H1 (cell line): ENCODE data around the gene INF2. TPM values are rescaled to one million over a fixed set of nuclear protein-coding genes. Genes with fewer than 3 reads are reported as not detected.

Source experiments
- CTCF ChIA-PET: fragments of 300-600 bp; sonication (Branson Sonifier 250); formaldehyde crosslinking; loops from one replicate; lab custom pipeline; 2021; ENCODE audit not compliant: partially characterized antibody; lab: Charles Lee
- POLR2A ChIA-PET: fragments of 300-600 bp; sonication (Branson Sonifier 250); formaldehyde crosslinking; loops from one replicate; lab custom pipeline; 2021; ENCODE audit warnings: inconsistent platforms; ENCODE audit not compliant: partially characterized antibody; lab: Charles Lee
- DNase-seq, 2 experiments: peaks; one replicate each; pipeline versions ENCODE4 v3.0.0 to v3.0.0-alpha.2; 2010 to 2022; ENCODE audit warnings: low spot score in 2 of 2, low read depth in 1 of 2, mixed read lengths in 1 of 2
- FAIRE-seq: peaks from 2 replicates; lab custom pipeline; 2011; peaks lifted over from hg19 to GRCh38; lab: Jason Lieb, UNC
- H2AFZ ChIP-seq: 2 replicates; pipeline ENCODE4 v1.8.1; 2012; ENCODE audit warnings: low read length, inconsistent platforms
- H2AK5ac ChIP-seq: 2 replicates; pipeline ENCODE4 v1.6.1; 2013; ENCODE audit warnings: low read depth, low read length
- H2BK120ac ChIP-seq: replicated peaks from 2 replicates; pipeline ENCODE3; 2013; ENCODE audit warnings: low read depth, low read length, inconsistent platforms
- H2BK12ac ChIP-seq: 2 replicates; pipeline ENCODE4 v1.6.1; 2013; ENCODE audit warnings: low read depth, low read length
- H2BK15ac ChIP-seq: 2 replicates; pipeline ENCODE4 v1.6.1; 2013; ENCODE audit warnings: low read length
- H2BK20ac ChIP-seq: 2 replicates; pipeline ENCODE4 v1.6.1; 2013; ENCODE audit warnings: low read length
- H2BK5ac ChIP-seq: 2 replicates; pipeline ENCODE4 v1.6.1; 2013; ENCODE audit warnings: low read depth, low read length
- H3K14ac ChIP-seq: 2 replicates; pipeline ENCODE4 v1.6.1; 2013; ENCODE audit warnings: inconsistent platforms; ENCODE audit not compliant: insufficient read length
- H3K18ac ChIP-seq: 2 replicates; pipeline ENCODE4 v1.6.1; 2013; ENCODE audit warnings: low read length; ENCODE audit errors: extremely low read depth
- H3K23ac ChIP-seq: 2 replicates; pipeline ENCODE4 v1.6.1; 2013; ENCODE audit warnings: inconsistent platforms; ENCODE audit not compliant: insufficient read length
- H3K23me2 ChIP-seq: 2 replicates; pipeline ENCODE4 v1.6.1; 2013; ENCODE audit warnings: low read depth, low read length
- H3K27ac ChIP-seq: 2 replicates; pipeline ENCODE4 v1.6.1; 2011; ENCODE audit warnings: low read depth, low read length, inconsistent platforms
- H3K27me3 ChIP-seq, 4 experiments: replicated peaks in 1 of 4; 1 replicate in 1 of 4; 2 replicates in 3 of 4; pipeline versions ENCODE4 v1.6.1 to v1.8.1; 2011 to 2013; ENCODE audit warnings: low read length in 3 of 4, mild to moderate bottlenecking in 3 of 4, inconsistent platforms in 2 of 4, mixed read lengths in 2 of 4, moderate library complexity in 1 of 4; ENCODE audit not compliant: control insufficient read depth in 3 of 4, insufficient read depth in 3 of 4; ENCODE audit errors: extremely low read depth in 1 of 4
- H3K36me3 ChIP-seq, 4 experiments: 2 replicates each; pipeline versions ENCODE4 v1.6.1 to v1.8.1; 2011 to 2013; ENCODE audit warnings: mild to moderate bottlenecking in 4 of 4, low read length in 3 of 4, moderate library complexity in 2 of 4, control low read depth in 1 of 4, inconsistent platforms in 1 of 4; ENCODE audit not compliant: insufficient read depth in 4 of 4, control insufficient read depth in 2 of 4
- H3K4ac ChIP-seq: replicated peaks from 2 replicates; pipeline ENCODE3; 2013; ENCODE audit warnings: low read length, low read depth, mixed read lengths, inconsistent platforms; ENCODE audit not compliant: insufficient read length
- H3K4me1 ChIP-seq, 4 experiments: replicated peaks in 1 of 4; 1 replicate in 1 of 4; 2 replicates in 3 of 4; pipeline versions ENCODE4 v1.6.1 to v1.8.1; 2011 to 2013; ENCODE audit warnings: low read length in 3 of 4, inconsistent platforms in 2 of 4, mixed read lengths in 1 of 4; ENCODE audit not compliant: insufficient read depth in 4 of 4, control insufficient read depth in 3 of 4
- H3K4me2 ChIP-seq, 2 experiments: 2 replicates each; pipeline versions ENCODE4 v1.6.1 to v1.8.1; 2011 to 2013; ENCODE audit warnings: low read depth in 2 of 2, low read length in 2 of 2, control low read depth in 1 of 2, inconsistent platforms in 1 of 2, mild to moderate bottlenecking in 1 of 2; ENCODE audit not compliant: insufficient read depth in 1 of 2
- H3K4me3 ChIP-seq, 4 experiments: fragments of 200-600, 300-600 bp in 1 of 4; sonication (generic), shearing (Covaris generic), sonication (Bioruptor Twin) in 1 of 4; 2 replicates each; pipeline versions ENCODE4 v1.5.1 to v1.8.1; 2011 to 2016; ENCODE audit warnings: low read length in 4 of 4, low read depth in 3 of 4, control low read depth in 2 of 4, inconsistent platforms in 2 of 4, mild to moderate bottlenecking in 2 of 4, mixed read lengths in 1 of 4, moderate library complexity in 1 of 4; ENCODE audit not compliant: insufficient read depth in 2 of 4; ENCODE audit errors: extremely low read depth in 1 of 4
- H3K56ac ChIP-seq: replicated peaks from 2 replicates; pipeline ENCODE3; 2013; ENCODE audit warnings: low read depth, mild to moderate bottlenecking, mixed read lengths, low read length, inconsistent platforms; ENCODE audit not compliant: insufficient read length
- H3K79me1 ChIP-seq: 2 replicates; pipeline ENCODE4 v1.6.1; 2013; ENCODE audit warnings: low read depth, low read length, control low read depth
- H3K79me2 ChIP-seq, 2 experiments: 2 replicates each; pipeline versions ENCODE4 v1.6.1 to v1.8.1; 2012 to 2013; ENCODE audit warnings: low read length in 2 of 2, mild to moderate bottlenecking in 2 of 2, inconsistent platforms in 1 of 2; ENCODE audit not compliant: insufficient read depth in 2 of 2, control insufficient read depth in 1 of 2
- H3K9ac ChIP-seq, 4 experiments: replicated peaks in 1 of 4; 1 replicate in 1 of 4; 2 replicates in 3 of 4; pipeline versions ENCODE4 v1.6.1 to v1.8.1; 2011 to 2013; ENCODE audit warnings: low read depth in 3 of 4, low read length in 3 of 4, control low read depth in 2 of 4, mild to moderate bottlenecking in 2 of 4, moderate library complexity in 2 of 4, inconsistent platforms in 1 of 4; ENCODE audit errors: extremely low read depth in 1 of 4
- H3K9me3 ChIP-seq, 2 experiments: 2 replicates each; pipeline versions ENCODE4 v1.6.1 to v1.8.1; 2012 to 2013; ENCODE audit warnings: mild to moderate bottlenecking in 2 of 2, moderate library complexity in 2 of 2, control low read depth in 1 of 2, inconsistent platforms in 1 of 2, low read depth in 1 of 2, low read length in 1 of 2, mixed read lengths in 1 of 2; ENCODE audit not compliant: insufficient read depth in 2 of 2
- H4K20me1 ChIP-seq, 2 experiments: replicated peaks in 1 of 2; 2 replicates each; pipeline versions ENCODE3 to v1.8.1; 2011 to 2013; ENCODE audit warnings: inconsistent platforms in 2 of 2, low read length in 2 of 2, mild to moderate bottlenecking in 1 of 2; ENCODE audit not compliant: insufficient read depth in 2 of 2, control insufficient read depth in 1 of 2
- H4K5ac ChIP-seq: 2 replicates; pipeline ENCODE4 v1.6.1; 2013; ENCODE audit warnings: low read length, low read depth, mixed read lengths, inconsistent platforms; ENCODE audit not compliant: insufficient read length
- H4K8ac ChIP-seq: 2 replicates; pipeline ENCODE4 v1.8.0; 2013; ENCODE audit warnings: mild to moderate bottlenecking, moderate library complexity, low read length, inconsistent platforms; ENCODE audit not compliant: insufficient read depth; ENCODE audit errors: extremely low read depth
- H4K91ac ChIP-seq: replicated peaks from 2 replicates; pipeline ENCODE3; 2013; ENCODE audit warnings: low read length, mixed read lengths, inconsistent platforms; ENCODE audit not compliant: insufficient read length
- MAX ChIP-seq: IDR thresholded peaks from 2 replicates; pipeline ENCODE4 v1.6.1; 2012; ENCODE audit warnings: inconsistent platforms
- SIN3A ChIP-seq, 2 experiments: IDR thresholded peaks in 1 of 2; conservative IDR thresholded peaks in 1 of 2; 2 replicates each; pipeline ENCODE4 v1.6.1; 2011 to 2012; ENCODE audit warnings: low read length in 2 of 2, improper control_type of control experiment in 1 of 2, low read depth in 1 of 2, mild to moderate bottlenecking in 1 of 2
- SP1 ChIP-seq: IDR thresholded peaks from 2 replicates; pipeline ENCODE4 v1.6.1; 2011; ENCODE audit warnings: low read depth, low read length
- TEAD4 ChIP-seq: IDR thresholded peaks from 2 replicates; pipeline ENCODE4 v1.6.1; 2012; ENCODE audit warnings: low read depth, low read length, inconsistent platforms, mixed read lengths
- WGBS, 2 experiments: shearing (Covaris generic) in 1 of 2; methylation state at CpG; one replicate each; pipeline versions ENCODE4 v1.1.6 to v1.1.7; 2013 to 2015; ENCODE audit warnings: low lambda C conversion rate in 2 of 2, mixed read lengths in 2 of 2, inconsistent platforms in 1 of 2, low coverage in 1 of 2, missing lambda C conversion rate in 1 of 2; ENCODE audit not compliant: insufficient replicate concordance in 2 of 2, insufficient coverage in 1 of 2, insufficient read length in 1 of 2; ENCODE audit errors: extremely low coverage in 1 of 2, missing lambda C conversion rate in 1 of 2; 5-methylcytosine and 5-hydroxymethylcytosine counted together
- polyA plus RNA-seq, 7 experiments: library from polyadenylated mRNA; depleted of rRNA in 3 of 7; stranded (reverse) in 5 of 7; unstranded in 2 of 7; fragments of >200 nt in 5 of 7; fragments of 200-250 nt in 2 of 7; gene quantifications; 1 replicate in 5 of 7; 2 replicates in 1 of 7; 4 replicates in 1 of 7; pipeline versions ENCODE4 v1.2.1 to v1.2.3, GENCODE V29; 2011 to 2013; ENCODE audit warnings: missing spikeins in 2 of 7, mixed read lengths in 2 of 7
- total RNA-seq: library from RNA; stranded (reverse); fragmentation: NEBNext Ultra II Directional; extraction: Animal tissue kit (Norgen Biotek cat#: 25700); gene quantifications from 2 replicates; pipeline ENCODE4 v1.2.1, GENCODE V29; 2021

INF2 gene
- total and polyA plus RNA-seq, 2 of the 8 experiments (the other 6 are each of a cell fraction or from before 2014, with no cell fraction given), result 29.1 to 59.5 TPM

GRCh38 chr14:104765517-104765916 lies 76.1 kb downstream of the INF2 start:
- no peaks in the 10 kb centered on the region; a peak in 2 of 8 replicates for H3K36me3 ChIP-seq
- CTCF ChIA-PET, result interaction anchor here (0.8 to 3.9 kb wide), 6 partner anchors 12 to 102 kb away, joined by 3 to 37 read pairs (median 4); no protein-coding TSS in a partner anchor
- H2BK12ac ChIP-seq, result no peak overlapping the region
- no peak overlapping the region for H4K91ac ChIP-seq
- H2BK20ac ChIP-seq, result no peak overlapping the region
- H2AFZ ChIP-seq, result no peak overlapping the region
- no peaks in the 10 kb centered on the region for H3K79me2 ChIP-seq
- H4K20me1 ChIP-seq, result peaks cover 6 to 15% of the 10 kb centered on the region in 2 experiments
- H3K14ac ChIP-seq, result no peak overlapping the region
- H4K5ac ChIP-seq, result no peak overlapping the region
- no peak overlapping the region for H3K23ac ChIP-seq
- no peak for DNase-seq
- TF ChIP-seq SP1 (no peak), MAX (no peak), TEAD4 (no peak), SIN3A (conservative IDR thresholded peaks at IDR 0.05 in 1 of 2, IDR thresholded peaks at IDR 0.05 in 1 of 2; ENCODE audit: low read depth in 1 of 2, low read length in 2 of 2) (no peak)
- H3K27ac ChIP-seq, result no peak overlapping the region
- H2AK5ac ChIP-seq, result no peak overlapping the region
- no peaks in the 10 kb centered on the region for H3K23me2 ChIP-seq
- no peak overlapping the region for H2BK5ac ChIP-seq
- peaks cover 0 to 14% (median 9%) of the 10 kb centered on the region in 4 experiments; a peak in 6 of 7 replicates for H3K4me1 ChIP-seq
- H3K18ac ChIP-seq, result no peak overlapping the region
- H4K8ac ChIP-seq, result no peak overlapping the region
- H3K9me3 ChIP-seq, result no peaks in the 10 kb centered on the region
- no peaks in the 10 kb centered on the region for H3K27me3 ChIP-seq
- peaks cover 7% of the 10 kb centered on the region; the same call in 1 of the 2 replicates for H3K79me1 ChIP-seq
- WGBS, 2 experiments, result 96% methylated on average over 3 of the region's 3 CpGs; no CpG with 5 or more reads in 1 of the 2 experiments
- no peak overlapping the region for H3K4ac ChIP-seq
- H3K56ac ChIP-seq, result no peak overlapping the region
- H3K4me3 ChIP-seq, result no peak overlapping the region
- no peak overlapping the region for H2BK15ac ChIP-seq
- H3K9ac ChIP-seq, result no peak overlapping the region
- H3K4me2 ChIP-seq, result no peak overlapping the region
- no peak overlapping the region for H2BK120ac ChIP-seq
- POLR2A ChIA-PET, result interaction anchor here (0.6 to 2.3 kb wide), 4 partner anchors 8 to 81 kb away, joined by 3 to 11 read pairs (median 4); no protein-coding TSS in a partner anchor
- FAIRE-seq, result no peak
